ENCODE results near the gene DUSP2.

DNA sequence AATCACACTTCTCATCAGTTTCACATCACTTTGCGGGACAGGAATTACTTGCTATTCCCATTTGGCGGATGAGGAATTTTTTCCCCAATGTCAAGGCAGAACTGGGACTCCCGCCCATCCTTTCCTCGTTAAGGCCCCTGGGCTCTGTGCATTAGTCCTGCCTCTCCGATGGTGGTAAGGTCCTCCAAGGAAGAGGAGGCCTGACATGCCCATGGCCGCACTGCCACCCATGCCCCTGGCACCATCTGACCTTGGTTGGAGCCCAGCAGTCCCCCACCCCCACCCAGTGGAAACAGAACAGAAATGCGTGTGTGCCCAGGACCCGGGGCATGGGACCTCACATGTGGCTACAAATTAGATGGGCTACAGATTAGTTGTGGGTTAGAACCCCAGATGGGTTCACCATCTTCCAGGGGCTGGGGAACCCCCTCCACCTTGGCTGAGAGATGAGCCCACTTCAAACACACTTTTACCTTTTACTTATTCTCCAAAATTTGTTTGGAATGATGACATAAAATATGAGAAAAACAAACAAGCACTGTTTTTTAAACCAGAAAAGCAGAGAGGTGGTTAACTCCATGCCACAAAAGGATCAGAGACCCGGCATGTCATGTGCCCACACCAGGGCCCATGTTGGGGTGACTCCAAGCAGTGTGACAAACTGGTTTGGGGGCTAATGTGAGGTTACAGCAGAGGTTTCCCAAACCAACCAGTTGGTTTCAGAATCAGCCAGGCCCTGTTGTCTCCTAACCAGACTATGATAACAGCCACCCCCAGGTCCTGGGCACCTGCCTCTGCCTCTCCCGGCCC is 11.0 kb upstream of the DUSP2 start:
- no peak for TF ChIP-seq NFYB (IDR thresholded peaks at IDR 0.05; ENCODE audit: insufficient read depth, low read depth, low read length)
- no peak for TF ChIP-seq YY1 (IDR thresholded peaks at IDR 0.05; ENCODE audit: low read depth, low read length)
- no peak for TF ChIP-seq FOXM1 (IDR thresholded peaks at IDR 0.05; ENCODE audit: low read depth, low read length)
- no peak for TF ChIP-seq SMC3 (IDR thresholded peaks at IDR 0.05; ENCODE audit: borderline replicate concordance, low read length)
- TF ChIP-seq, protein P1, sequence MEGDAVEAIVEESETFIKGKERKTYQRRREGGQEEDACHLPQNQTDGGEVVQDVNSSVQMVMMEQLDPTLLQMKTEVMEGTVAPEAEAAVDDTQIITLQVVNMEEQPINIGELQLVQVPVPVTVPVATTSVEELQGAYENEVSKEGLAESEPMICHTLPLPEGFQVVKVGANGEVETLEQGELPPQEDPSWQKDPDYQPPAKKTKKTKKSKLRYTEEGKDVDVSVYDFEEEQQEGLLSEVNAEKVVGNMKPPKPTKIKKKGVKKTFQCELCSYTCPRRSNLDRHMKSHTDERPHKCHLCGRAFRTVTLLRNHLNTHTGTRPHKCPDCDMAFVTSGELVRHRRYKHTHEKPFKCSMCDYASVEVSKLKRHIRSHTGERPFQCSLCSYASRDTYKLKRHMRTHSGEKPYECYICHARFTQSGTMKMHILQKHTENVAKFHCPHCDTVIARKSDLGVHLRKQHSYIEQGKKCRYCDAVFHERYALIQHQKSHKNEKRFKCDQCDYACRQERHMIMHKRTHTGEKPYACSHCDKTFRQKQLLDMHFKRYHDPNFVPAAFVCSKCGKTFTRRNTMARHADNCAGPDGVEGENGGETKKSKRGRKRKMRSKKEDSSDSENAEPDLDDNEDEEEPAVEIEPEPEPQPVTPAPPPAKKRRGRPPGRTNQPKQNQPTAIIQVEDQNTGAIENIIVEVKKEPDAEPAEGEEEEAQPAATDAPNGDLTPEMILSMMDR (IDR thresholded peaks at IDR 0.05 in 2 of 3, conservative IDR thresholded peaks at IDR 0.05 in 1 of 3; ENCODE audit: control insufficient read depth in 2 of 3, extremely low read depth in 1 of 3, insufficient read depth in 1 of 3, low read depth in 3 of 3, low read length in 3 of 3), result no peak
- no peak for TF ChIP-seq FOS (IDR thresholded peaks at IDR 0.05; ENCODE audit: borderline replicate concordance, extremely low read depth, insufficient read length)
- TF ChIP-seq POLR2AphosphoS2 (IDR thresholded peaks at IDR 0.05; ENCODE audit: low read depth, low read length), result no peak
- no peak for TF ChIP-seq CEBPB (IDR thresholded peaks at IDR 0.05; ENCODE audit: borderline replicate concordance in 1 of 2, low read depth in 2 of 2, low read length in 2 of 2)
- no peak for TF ChIP-seq POLR2A (IDR thresholded peaks at IDR 0.05; ENCODE audit: low read depth, low read length)
- TF ChIP-seq, protein P2, sequence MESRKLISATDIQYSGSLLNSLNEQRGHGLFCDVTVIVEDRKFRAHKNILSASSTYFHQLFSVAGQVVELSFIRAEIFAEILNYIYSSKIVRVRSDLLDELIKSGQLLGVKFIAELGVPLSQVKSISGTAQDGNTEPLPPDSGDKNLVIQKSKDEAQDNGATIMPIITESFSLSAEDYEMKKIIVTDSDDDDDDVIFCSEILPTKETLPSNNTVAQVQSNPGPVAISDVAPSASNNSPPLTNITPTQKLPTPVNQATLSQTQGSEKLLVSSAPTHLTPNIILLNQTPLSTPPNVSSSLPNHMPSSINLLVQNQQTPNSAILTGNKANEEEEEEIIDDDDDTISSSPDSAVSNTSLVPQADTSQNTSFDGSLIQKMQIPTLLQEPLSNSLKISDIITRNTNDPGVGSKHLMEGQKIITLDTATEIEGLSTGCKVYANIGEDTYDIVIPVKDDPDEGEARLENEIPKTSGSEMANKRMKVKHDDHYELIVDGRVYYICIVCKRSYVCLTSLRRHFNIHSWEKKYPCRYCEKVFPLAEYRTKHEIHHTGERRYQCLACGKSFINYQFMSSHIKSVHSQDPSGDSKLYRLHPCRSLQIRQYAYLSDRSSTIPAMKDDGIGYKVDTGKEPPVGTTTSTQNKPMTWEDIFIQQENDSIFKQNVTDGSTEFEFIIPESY (IDR thresholded peaks at IDR 0.05), result no peak
- no peak for TF ChIP-seq MYC (IDR thresholded peaks at IDR 0.05; ENCODE audit: insufficient read depth, insufficient read length, insufficient replicate concordance, low read length, severe bottlenecking)

All from GM12878 (cell line).